Large intestine (tissue), 3 donors: ENCODE data around the gene KRT4. TPM values are rescaled to one million over a fixed set of nuclear protein-coding genes. Genes with fewer than 3 reads are reported as not detected.

Experiments used
- DNase-seq, 2 donors: peaks; one replicate each; pipeline versions ENCODE4 v3.0.0 to v3.0.0-alpha.2; 2013
- H3K27ac ChIP-seq: one replicate; pipeline ENCODE4 v1.5.1; 2013; ENCODE audit warnings: low read length
- H3K27me3 ChIP-seq: 2 replicates; pipeline ENCODE4 v1.6.1; 2013; ENCODE audit warnings: low read length; ENCODE audit not compliant: control insufficient read depth, insufficient read depth
- H3K36me3 ChIP-seq: 2 replicates; pipeline ENCODE4 v1.6.1; 2013; ENCODE audit warnings: low read length; ENCODE audit not compliant: control insufficient read depth, insufficient read depth
- H3K4me1 ChIP-seq: one replicate; pipeline ENCODE4 v1.6.1; 2013; ENCODE audit warnings: low read length; ENCODE audit not compliant: control insufficient read depth, insufficient read depth
- H3K4me3 ChIP-seq: one replicate; pipeline ENCODE4 v1.5.1; 2013; ENCODE audit warnings: low read length
- H3K9me3 ChIP-seq: one replicate; pipeline ENCODE4 v1.6.1; 2013; ENCODE audit warnings: mild to moderate bottlenecking, low read depth, low read length, moderate library complexity; ENCODE audit not compliant: control insufficient read depth
- WGBS: methylation state at CpG from one replicate; pipeline ENCODE4 v1.1.5; 2013; ENCODE audit warnings: low lambda C conversion rate; ENCODE audit not compliant: insufficient coverage; 5-methylcytosine and 5-hydroxymethylcytosine counted together
- polyA plus RNA-seq: library from polyadenylated mRNA; unstranded; fragments of 120-200 nt; gene quantifications from one replicate; pipeline ENCODE4 v1.2.1, GENCODE V29; 2013

The KRT4 gene
- polyA plus RNA-seq, 1 donor, result not detected

GRCh38 chr12:52771088-52771487 is 42.8 kb downstream of the KRT4 start:
- H3K36me3 ChIP-seq, result no peaks in the 10 kb centered on the region
- no peaks in the 10 kb centered on the region for H3K4me1 ChIP-seq
- no peak for DNase-seq
- no peak overlapping the region for H3K27ac ChIP-seq
- no peak overlapping the region for H3K4me3 ChIP-seq
- peaks cover 12% of the 10 kb centered on the region for H3K27me3 ChIP-seq
- no CpG with 5 or more reads among the region's 6 CpGs for WGBS
- no peaks in the 10 kb centered on the region for H3K9me3 ChIP-seq

GRCh38 chr12:52769946-52770345 is 44.0 kb downstream of the KRT4 start:
- Histone ChIP-seq H3K4me1 (no peaks in the 10 kb centered on the region), H3K36me3 (no peaks in the 10 kb centered on the region), H3K27ac (no peak overlapping the region), H3K9me3 (no peaks in the 10 kb centered on the region), H3K27me3 (peaks cover 11% of the 10 kb centered on the region), H3K4me3 (no peak overlapping the region)
- no peak for DNase-seq

DNA sequence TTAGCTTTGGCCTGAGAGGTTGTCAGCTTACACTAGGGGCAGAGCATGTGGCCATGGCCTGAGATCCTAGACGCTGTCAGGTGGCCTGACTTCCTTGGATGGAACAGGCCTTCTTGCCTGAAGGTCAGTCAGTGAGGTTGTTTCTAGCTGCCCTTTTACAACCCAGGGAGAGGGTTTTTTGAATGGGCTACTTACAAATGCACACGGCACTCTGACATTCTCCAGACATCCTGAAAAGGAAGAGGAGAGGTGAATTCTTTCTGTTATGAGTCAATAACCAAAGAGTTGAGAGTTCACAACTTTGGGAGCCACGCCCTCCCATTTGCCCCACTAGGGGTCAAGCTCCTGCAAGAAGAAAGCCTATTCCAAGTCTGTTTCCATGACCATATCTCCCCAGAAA is 44.6 kb downstream of the KRT4 start:
- no peaks in the 10 kb centered on the region for H3K9me3 ChIP-seq
- no CpG with 5 or more reads among the region's 3 CpGs for WGBS
- peaks cover 7% of the 10 kb centered on the region for H3K27me3 ChIP-seq
- H3K4me1 ChIP-seq, result no peaks in the 10 kb centered on the region
- no peak overlapping the region for H3K4me3 ChIP-seq
- no peak for DNase-seq
- H3K27ac ChIP-seq, result no peak overlapping the region
- H3K36me3 ChIP-seq, result no peaks in the 10 kb centered on the region

DNA sequence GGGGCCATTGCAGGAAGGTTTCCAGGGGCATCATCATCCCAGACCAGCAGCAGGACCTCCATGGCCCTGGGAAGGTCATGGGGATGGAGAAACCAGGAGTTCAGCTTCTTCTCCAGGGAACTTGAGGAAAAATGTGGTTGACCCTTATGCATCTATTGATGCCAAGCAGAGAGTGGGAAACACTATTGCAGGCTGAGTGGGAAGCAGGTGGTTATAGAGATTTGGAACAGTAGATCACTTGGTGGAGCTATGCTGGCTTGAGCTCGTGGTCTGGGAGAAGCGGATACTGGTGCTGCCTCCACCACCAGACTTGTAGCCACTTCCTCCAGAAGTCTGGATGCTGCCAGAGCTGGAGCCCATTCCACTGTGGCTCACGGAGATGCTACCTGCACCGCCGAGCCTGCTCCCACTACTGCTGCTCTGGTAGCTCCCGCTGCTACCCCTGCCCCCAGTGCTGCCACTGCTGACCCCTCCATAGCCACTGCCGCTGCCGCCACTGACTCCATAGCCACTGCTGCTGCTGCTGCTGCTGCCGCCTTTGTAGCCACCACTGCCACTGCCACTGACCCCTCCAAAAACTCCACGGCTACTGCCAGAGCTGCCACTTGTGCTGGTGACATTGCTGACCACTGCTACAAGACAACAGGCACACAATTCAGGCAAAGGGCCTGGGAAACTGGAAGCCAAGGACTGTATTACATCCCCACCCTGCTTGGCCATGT is 45.3 kb downstream of the KRT4 start:
- Histone ChIP-seq H3K36me3 (no peaks in the 10 kb centered on the region), H3K4me1 (no peaks in the 10 kb centered on the region), H3K4me3 (no peak overlapping the region), H3K27ac (no peak overlapping the region), H3K9me3 (no peaks in the 10 kb centered on the region), H3K27me3 (peaks cover 7% of the 10 kb centered on the region)
- no CpG with 5 or more reads among the region's 10 CpGs for WGBS
- DNase-seq, result no peak

- peaks cover 7% of the 10 kb centered on the region for H3K27me3 ChIP-seq
- DNase-seq, result no peak
- no peak overlapping the region for H3K27ac ChIP-seq
- H3K4me3 ChIP-seq, result no peak overlapping the region
- H3K36me3 ChIP-seq, result no peaks in the 10 kb centered on the region
- no peaks in the 10 kb centered on the region for H3K4me1 ChIP-seq
- no peaks in the 10 kb centered on the region for H3K9me3 ChIP-seq
- no CpG with 5 or more reads among the region's 3 CpGs for WGBS
These were observed 46.5 kb downstream of the KRT4 start for GRCh38 chr12:52767427-52767826.

GRCh38 chr12:52767020-52767379 is 46.9 kb downstream of the KRT4 start:
- H3K36me3 ChIP-seq, result no peaks in the 10 kb centered on the region
- DNase-seq, result no peak
- H3K27ac ChIP-seq, result no peak overlapping the region
- H3K4me3 ChIP-seq, result no peak overlapping the region
- H3K4me1 ChIP-seq, result no peaks in the 10 kb centered on the region
- H3K27me3 ChIP-seq, result peaks cover 7% of the 10 kb centered on the region
- H3K9me3 ChIP-seq, result no peaks in the 10 kb centered on the region
- no CpG with 5 or more reads among the region's 1 CpG for WGBS

DNA sequence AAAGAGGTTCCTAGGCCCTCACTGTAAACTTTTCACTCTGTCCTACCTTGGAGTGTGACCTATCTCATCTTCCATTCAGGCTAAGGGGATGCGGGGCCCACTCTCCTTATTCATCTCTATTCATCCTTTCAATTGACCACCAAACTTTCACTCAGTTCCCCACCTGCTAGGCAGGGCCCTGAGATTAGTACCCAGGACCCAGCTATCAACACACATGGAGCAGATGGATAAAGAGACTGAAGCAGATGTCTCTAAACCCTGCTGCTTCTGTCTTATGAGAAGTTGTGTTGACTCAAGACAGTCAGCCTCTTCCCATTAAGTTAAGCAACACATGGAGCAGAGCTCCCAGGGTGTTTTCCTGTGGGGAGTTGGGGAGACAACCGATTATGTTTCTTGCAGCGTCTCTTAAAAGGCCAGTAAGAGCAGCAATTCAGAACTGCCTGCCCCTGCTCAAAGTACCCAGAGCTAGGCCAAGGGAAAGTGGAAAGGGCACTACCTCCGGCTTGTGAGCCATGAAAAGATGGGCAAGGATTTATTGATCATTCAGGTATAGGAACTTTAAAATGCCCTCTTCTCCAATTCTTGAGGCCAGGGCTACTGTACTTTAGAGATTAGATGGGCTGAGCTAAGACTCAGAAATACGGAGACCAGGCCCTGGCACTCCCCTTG is 47.4 kb downstream of the KRT4 start:
- no peak for DNase-seq
- Histone ChIP-seq H3K27me3 (peaks cover 7% of the 10 kb centered on the region), H3K27ac (no peak overlapping the region), H3K4me1 (no peaks in the 10 kb centered on the region), H3K9me3 (no peaks in the 10 kb centered on the region), H3K36me3 (no peaks in the 10 kb centered on the region), H3K4me3 (no peak overlapping the region)
- WGBS, result 80% methylated on average over 1 of the region's 5 CpGs

GRCh38 chr12:52765702-52766101 is 48.2 kb downstream of the KRT4 start:
- Histone ChIP-seq H3K36me3 (no peaks in the 10 kb centered on the region), H3K9me3 (peaks cover 1% of the 10 kb centered on the region), H3K4me1 (no peaks in the 10 kb centered on the region), H3K4me3 (no peak overlapping the region), H3K27me3 (peaks cover 5% of the 10 kb centered on the region), H3K27ac (no peak overlapping the region)
- DNase-seq, result no peak
- WGBS, result no CpG with 5 or more reads among the region's 1 CpG

- peaks cover 4% of the 10 kb centered on the region for H3K27me3 ChIP-seq
- H3K4me3 ChIP-seq, result no peak overlapping the region
- no peak overlapping the region for H3K27ac ChIP-seq
- WGBS, result 83% methylated on average over 1 of the region's 2 CpGs
- H3K4me1 ChIP-seq, result no peaks in the 10 kb centered on the region
- no peaks in the 10 kb centered on the region for H3K36me3 ChIP-seq
- no peak for DNase-seq
- H3K9me3 ChIP-seq, result peaks cover 8% of the 10 kb centered on the region
These were observed 49.9 kb downstream of the KRT4 start for GRCh38 chr12:52763991-52764390.

DNA sequence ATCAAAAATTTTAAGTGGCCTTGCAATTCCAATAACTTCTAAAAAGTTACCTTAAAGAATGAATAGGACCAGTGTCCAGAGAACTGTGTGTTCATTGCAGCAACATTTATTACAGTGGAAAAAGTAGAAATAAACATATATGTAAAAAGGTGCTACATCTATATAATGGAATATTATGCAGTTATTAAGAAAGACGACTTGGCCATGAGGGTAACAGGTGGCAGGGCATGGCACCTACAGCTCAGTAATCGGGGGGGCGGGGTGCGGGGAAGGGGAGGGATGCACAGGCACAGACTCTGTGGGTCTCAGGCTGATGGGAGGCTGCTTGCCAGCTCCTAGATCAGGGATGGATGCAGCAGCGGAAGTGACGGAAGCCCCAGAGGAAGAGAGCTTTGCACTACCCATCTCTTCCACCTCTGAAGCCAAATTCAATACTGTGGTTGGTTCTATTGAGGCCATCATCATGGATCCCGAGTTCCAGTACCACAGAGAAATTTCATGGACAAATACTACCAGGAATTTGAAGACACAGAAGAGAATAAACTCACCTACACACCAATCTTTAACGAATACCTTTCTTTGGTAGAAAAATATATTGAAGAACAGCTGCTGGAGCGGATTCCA is 50.8 kb downstream of the KRT4 start:
- Histone ChIP-seq H3K9me3 (peaks cover 8% of the 10 kb centered on the region), H3K27ac (no peak overlapping the region), H3K27me3 (peaks cover 4% of the 10 kb centered on the region), H3K36me3 (no peaks in the 10 kb centered on the region), H3K4me1 (no peaks in the 10 kb centered on the region), H3K4me3 (no peak overlapping the region)
- 80% methylated on average over 1 of the region's 9 CpGs for WGBS
- no peak for DNase-seq
